Mesodermal cell (in vitro differentiated cells): ENCODE measurements around the gene CDH1.

Experiments used
- H3K27ac ChIP-seq: 2 replicates; pipeline ENCODE4 v1.7.0; 2013; ENCODE audit warnings: mild to moderate bottlenecking, low read depth, low read length, moderate library complexity; ENCODE audit not compliant: severe bottlenecking
- H3K36me3 ChIP-seq: 2 replicates; pipeline ENCODE4 v1.7.1; 2013; ENCODE audit warnings: mild to moderate bottlenecking, low read length, moderate library complexity; ENCODE audit not compliant: control insufficient read depth, insufficient read depth
- H3K4me1 ChIP-seq: one replicate; pipeline ENCODE4 v1.7.1; 2013; ENCODE audit warnings: mild to moderate bottlenecking, low read length; ENCODE audit not compliant: insufficient read depth, control insufficient read depth, poor library complexity, severe bottlenecking
- H3K4me3 ChIP-seq: 2 replicates; pipeline ENCODE4 v1.7.0; 2013; ENCODE audit warnings: low read length, control low read depth, mild to moderate bottlenecking; ENCODE audit not compliant: insufficient read depth, poor library complexity, severe bottlenecking; ENCODE audit errors: extremely low read depth
- H3K9me3 ChIP-seq: 2 replicates; pipeline ENCODE4 v1.7.1; 2013; ENCODE audit warnings: mild to moderate bottlenecking, low read length, moderate library complexity; ENCODE audit not compliant: control insufficient read depth
- WGBS, 2 experiments: methylation state at CpG; one replicate each; pipeline ENCODE4 v1.1.5; 2013; ENCODE audit warnings: missing lambda C conversion rate in 2 of 2; ENCODE audit not compliant: insufficient coverage in 2 of 2; 5-methylcytosine and 5-hydroxymethylcytosine counted together

CDH1 gene

GRCh38 chr16:68732042-68732680, 4.9 kb upstream of the CDH1 start:
- Histone ChIP-seq H3K4me3 (no peak overlapping the region), H3K9me3 (no peaks in the 10 kb centered on the region), H3K27ac (peak overlapping the region; percentile 62), H3K4me1 (peaks cover 14% of the 10 kb centered on the region), H3K36me3 (no peaks in the 10 kb centered on the region)
- 25 to 37% methylated on average over 7 of the region's 8 CpGs for WGBS, 2 experiments

- no peaks in the 10 kb centered on the region for H3K36me3 ChIP-seq
- 0 to 70% methylated on average over 2 of the region's 4 CpGs for WGBS, 2 experiments
- H3K27ac ChIP-seq = peak overlapping the region; percentile 62
- peaks cover 14% of the 10 kb centered on the region for H3K4me1 ChIP-seq
- H3K9me3 ChIP-seq = no peaks in the 10 kb centered on the region
- no peak overlapping the region for H3K4me3 ChIP-seq
These were observed 4.2 kb upstream of the CDH1 start for GRCh38 chr16:68732741-68733399.

- Histone ChIP-seq H3K4me1 (peaks cover 14% of the 10 kb centered on the region), H3K4me3 (no peak overlapping the region), H3K27ac (no peak overlapping the region), H3K9me3 (no peaks in the 10 kb centered on the region), H3K36me3 (no peaks in the 10 kb centered on the region)
- 90 to 92% methylated on average over 6 to 8 of the region's 9 CpGs for WGBS, 2 experiments
These were observed 3.5 kb upstream of the CDH1 start for GRCh38 chr16:68733570-68733969.

GRCh38 chr16:68734782-68735181, 2.3 kb upstream of the CDH1 start:
- 100% methylated on average over 1 of the region's 2 CpGs; no CpG with 5 or more reads in 1 of the 2 experiments for WGBS, 2 experiments
- no peaks in the 10 kb centered on the region for H3K9me3 ChIP-seq
- H3K4me3 ChIP-seq = no peak overlapping the region
- H3K27ac ChIP-seq = no peak overlapping the region
- peaks cover 14% of the 10 kb centered on the region for H3K4me1 ChIP-seq
- H3K36me3 ChIP-seq = no peaks in the 10 kb centered on the region

- H3K4me3 ChIP-seq = no peak overlapping the region
- no peak overlapping the region for H3K27ac ChIP-seq
- no peaks in the 10 kb centered on the region for H3K9me3 ChIP-seq
- 90 to 95% methylated on average over 7 to 12 of the region's 12 CpGs for WGBS, 2 experiments
- peaks cover 14% of the 10 kb centered on the region for H3K4me1 ChIP-seq
- no peaks in the 10 kb centered on the region for H3K36me3 ChIP-seq
These were observed 531 bp upstream of the CDH1 start for GRCh38 chr16:68736561-68736960.

GRCh38 chr16:68737730-68738629, 888 bp downstream of the CDH1 start:
- WGBS, 2 experiments = 3 to 6% methylated on average over 26 to 27 of the region's 58 CpGs
- H3K9me3 ChIP-seq = no peaks in the 10 kb centered on the region
- H3K36me3 ChIP-seq = no peaks in the 10 kb centered on the region
- H3K27ac ChIP-seq = no peak overlapping the region
- H3K4me1 ChIP-seq = peaks cover under 1% of the 10 kb centered on the region
- peak overlapping the region; percentile 26 for H3K4me3 ChIP-seq

GRCh38 chr16:68739964-68740627, 3.0 kb downstream of the CDH1 start:
- no peaks in the 10 kb centered on the region for H3K36me3 ChIP-seq
- no peaks in the 10 kb centered on the region for H3K4me1 ChIP-seq
- no peaks in the 10 kb centered on the region for H3K9me3 ChIP-seq
- H3K4me3 ChIP-seq = no peak overlapping the region
- 72 to 77% methylated on average over 5 of the region's 7 CpGs for WGBS, 2 experiments
- no peak overlapping the region for H3K27ac ChIP-seq

- WGBS, 2 experiments = 74 to 95% methylated on average over 4 to 5 of the region's 9 CpGs
- H3K4me3 ChIP-seq = no peak overlapping the region
- no peaks in the 10 kb centered on the region for H3K36me3 ChIP-seq
- H3K4me1 ChIP-seq = no peaks in the 10 kb centered on the region
- H3K9me3 ChIP-seq = no peaks in the 10 kb centered on the region
- no peak overlapping the region for H3K27ac ChIP-seq
These were observed 3.7 kb downstream of the CDH1 start for GRCh38 chr16:68740628-68741346.

- H3K27ac ChIP-seq = no peak overlapping the region
- H3K4me1 ChIP-seq = no peaks in the 10 kb centered on the region
- no peaks in the 10 kb centered on the region for H3K36me3 ChIP-seq
- no peaks in the 10 kb centered on the region for H3K9me3 ChIP-seq
- WGBS, 2 experiments = 100% methylated on average over 1 to 2 of the region's 4 CpGs
- no peak overlapping the region for H3K4me3 ChIP-seq
These were observed 6.6 kb downstream of the CDH1 start for GRCh38 chr16:68743664-68744063.

- Histone ChIP-seq H3K4me1 (no peaks in the 10 kb centered on the region), H3K27ac (no peak overlapping the region), H3K36me3 (no peaks in the 10 kb centered on the region), H3K9me3 (no peaks in the 10 kb centered on the region), H3K4me3 (no peak overlapping the region)
- 79 to 84% methylated on average over 8 to 9 of the region's 11 CpGs for WGBS, 2 experiments
These were observed 7.7 kb downstream of the CDH1 start for GRCh38 chr16:68744744-68745280.
